ENCODE measurements around the gene ATOH8. TPM values are rescaled to one million over a fixed set of nuclear protein-coding genes. Genes with fewer than 3 reads are reported as not detected.

Gene ATOH8
- total RNA-seq, 1 experiment from 2014 or later: 0.20 TPM

DNA sequence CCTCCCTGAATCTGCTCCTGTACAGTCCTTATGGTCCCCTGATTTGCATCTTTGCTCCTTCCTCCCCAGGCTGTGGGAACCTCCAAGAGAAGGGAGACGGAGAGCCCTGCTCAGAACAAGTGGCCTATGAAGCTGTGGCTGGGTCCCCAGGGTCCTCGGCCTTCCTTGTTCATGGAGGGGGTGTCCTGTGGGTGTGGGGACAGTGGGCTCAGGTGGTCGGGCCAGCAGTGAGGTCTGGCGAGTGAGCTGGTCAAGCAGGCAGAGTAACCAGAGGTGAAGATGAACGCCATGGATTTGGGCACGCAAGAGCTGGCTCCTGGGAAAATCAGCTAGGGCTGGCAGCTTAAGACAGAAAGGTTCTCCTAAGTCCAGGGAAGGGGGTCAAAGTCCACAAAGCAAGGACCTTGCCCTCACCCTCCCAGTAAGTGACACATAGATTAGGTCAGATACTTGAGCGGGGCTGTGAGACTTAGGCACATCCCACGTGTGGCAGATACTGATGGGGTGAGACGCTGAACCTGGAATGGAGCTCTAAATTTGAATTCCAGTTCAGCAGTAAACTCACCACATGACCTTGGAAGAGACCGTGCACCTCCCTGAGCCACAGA is 34.8 kb upstream of the ATOH8 start:
- no peak overlapping the region for H3K27ac ChIP-seq (ENCODE audit: insufficient read length, low read depth, low read length)
- no peak overlapping the region for H2BK5ac ChIP-seq (ENCODE audit: insufficient read length, low read length)
- Mint-ChIP-seq H3K4me1 (peaks cover 5 to 13% of the 10 kb centered on the region in 2 experiments), H3K27ac (no peak overlapping the region), H3K4me3 (no peak overlapping the region), H3K27me3 (ENCODE audit: low read depth) (peaks cover 10% of the 10 kb centered on the region), H3K9me3 (peaks cover 4 to 5% of the 10 kb centered on the region in 2 experiments; a peak in 4 of 5 replicates), H3K36me3 (ENCODE audit: insufficient read depth in 1 of 3, low read depth in 3 of 3) (no peaks in the 10 kb centered on the region)
- no peak overlapping the region for H3K23ac ChIP-seq (ENCODE audit: insufficient read length, low read depth, low read length)
- H2AFZ ChIP-seq (ENCODE audit: low read length): no peak overlapping the region
- no peaks in the 10 kb centered on the region for H3K9me3 ChIP-seq (ENCODE audit: control insufficient read depth, low read depth, low read length)
- H3K18ac ChIP-seq (ENCODE audit: insufficient read length, low read depth, low read length): no peak overlapping the region
- H2BK12ac ChIP-seq (ENCODE audit: insufficient read length, low read depth, low read length): no peak overlapping the region
- H3K79me1 ChIP-seq (ENCODE audit: insufficient read depth, low read depth, low read length, poor library complexity, severe bottlenecking): no peaks in the 10 kb centered on the region
- H3K9ac ChIP-seq (ENCODE audit: extremely low read depth, insufficient read length, low read length): no peak overlapping the region
- no peak overlapping the region for H3K56ac ChIP-seq (ENCODE audit: insufficient read length, low read depth, low read length)
- no peaks in the 10 kb centered on the region for H4K20me1 ChIP-seq (ENCODE audit: control insufficient read depth, insufficient read depth, insufficient read length)
- no peak for DNase-seq
- no peak for TF ChIP-seq CTCF (conservative IDR thresholded peaks at IDR 0.05)
- H3K79me2 ChIP-seq (ENCODE audit: insufficient read depth, low read length): no peaks in the 10 kb centered on the region
- no peaks in the 10 kb centered on the region for H3K4me1 ChIP-seq (ENCODE audit: insufficient read depth, low read length)
- no peak overlapping the region; the same call in 1 of the 2 replicates for H3K14ac ChIP-seq (ENCODE audit: insufficient read depth, low read length)
- H3K4ac ChIP-seq (ENCODE audit: low read depth, low read length): no peak overlapping the region
- no peak overlapping the region for H2BK20ac ChIP-seq (ENCODE audit: low read depth, low read length, poor library complexity, severe bottlenecking)
- no peak overlapping the region for H2BK15ac ChIP-seq (ENCODE audit: low read depth, low read length)
- H2BK120ac ChIP-seq (ENCODE audit: low read depth, low read length, poor library complexity, severe bottlenecking): no peak overlapping the region
- no peak overlapping the region for H3T11ph ChIP-seq (ENCODE audit: low read length)
- H3K27me3 ChIP-seq (ENCODE audit: insufficient read depth, low read length): no peaks in the 10 kb centered on the region
- no peak overlapping the region for H4K91ac ChIP-seq (ENCODE audit: insufficient read length, low read depth, low read length)
- no peak overlapping the region for H3K4me2 ChIP-seq (ENCODE audit: insufficient read depth, insufficient read length, low read length)
- H4K8ac ChIP-seq (replicated peaks; ENCODE audit: insufficient read length, low read depth, low read length): no peak overlapping the region
- WGBS (ENCODE audit: extremely low coverage, insufficient read length, low lambda C conversion rate): no CpG with 5 or more reads among the region's 10 CpGs
- H3K23me2 ChIP-seq (ENCODE audit: insufficient read length, low read depth, low read length, poor library complexity, severe bottlenecking): no peaks in the 10 kb centered on the region
- H2AK5ac ChIP-seq (ENCODE audit: insufficient read length, low read length): no peak overlapping the region
- H4K5ac ChIP-seq (ENCODE audit: insufficient read length, low read depth, low read length): no peak overlapping the region
